Stimulated activated CD4-positive, alpha-beta T cell treated with anti-CD3 and anti-CD28 coated beads, Interleukin-1b, Interleukin-23, amount 100 ng/mL, for 4 hours (primary cell): Measurements from ENCODE around the gene SLC38A5.
"Not testable (repeated sequence)": the region's sequence is repeated elsewhere in the genome, so short reads cannot be mapped to it uniquely, and the experiment has no call there.

Experiments used
- DNase-seq, 2 donors: peaks; one replicate each; pipeline ENCODE4 v3.0.0-alpha.2; 2020; ENCODE audit warnings: low read depth in 2 of 2

Gene SLC38A5

DNA sequence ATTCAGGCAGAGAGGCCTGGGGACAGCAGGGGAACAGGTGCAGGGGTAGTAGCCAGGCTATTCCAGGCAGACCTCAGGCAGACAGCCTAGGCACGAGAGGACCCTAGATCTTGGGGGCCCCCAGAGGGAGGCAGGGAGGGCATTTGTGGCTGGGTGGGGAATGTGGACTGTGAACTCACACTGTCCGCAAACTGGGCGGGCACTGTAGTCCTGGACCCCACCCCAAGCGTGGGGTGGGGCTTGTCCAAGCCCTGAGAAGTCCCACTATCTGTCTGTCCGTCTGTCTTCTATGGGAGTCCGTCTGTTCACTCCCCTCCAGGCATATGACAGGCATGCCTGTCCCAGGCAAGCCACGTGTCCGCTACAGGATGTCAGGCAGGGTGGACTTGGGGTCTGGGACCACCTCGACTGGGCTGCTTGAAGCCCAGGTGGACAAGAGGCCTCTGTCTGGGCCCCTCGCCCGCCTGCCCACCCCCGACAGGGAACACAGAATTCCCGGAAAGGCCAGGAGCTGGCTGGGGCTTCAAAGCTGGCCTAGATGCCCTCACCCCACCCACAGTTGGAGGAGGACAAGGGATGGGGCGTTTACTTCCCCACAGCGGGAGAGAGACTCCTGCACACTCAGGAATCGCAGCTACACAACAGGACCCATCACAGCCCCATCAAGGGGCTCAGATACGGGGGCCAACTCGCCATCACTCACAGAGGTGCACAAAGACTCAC, at the start of gene SLC38A5:
Gene SLC38A5, minus strand, starts transcription at position 151 of the 723 bp plus-strand sequence. CDS start 2,336 bp downstream, outside the sequence.
- DNase-seq = no peak

GRCh38 chrX:48519481-48519880, 49.4 kb upstream of the SLC38A5 start:
- DNase-seq = not testable (repeated sequence)

GRCh38 chrX:48516987-48517386, 46.9 kb upstream of the SLC38A5 start:
- DNase-seq = no peak

- no peak for DNase-seq
Measured at GRCh38 chrX:48516285-48516684, 46.2 kb upstream of the SLC38A5 start.

GRCh38 chrX:48515842-48516241, 45.8 kb upstream of the SLC38A5 start:
- no peak for DNase-seq

- no peak for DNase-seq
Measured at GRCh38 chrX:48514868-48515460, 44.9 kb upstream of the SLC38A5 start.

DNA sequence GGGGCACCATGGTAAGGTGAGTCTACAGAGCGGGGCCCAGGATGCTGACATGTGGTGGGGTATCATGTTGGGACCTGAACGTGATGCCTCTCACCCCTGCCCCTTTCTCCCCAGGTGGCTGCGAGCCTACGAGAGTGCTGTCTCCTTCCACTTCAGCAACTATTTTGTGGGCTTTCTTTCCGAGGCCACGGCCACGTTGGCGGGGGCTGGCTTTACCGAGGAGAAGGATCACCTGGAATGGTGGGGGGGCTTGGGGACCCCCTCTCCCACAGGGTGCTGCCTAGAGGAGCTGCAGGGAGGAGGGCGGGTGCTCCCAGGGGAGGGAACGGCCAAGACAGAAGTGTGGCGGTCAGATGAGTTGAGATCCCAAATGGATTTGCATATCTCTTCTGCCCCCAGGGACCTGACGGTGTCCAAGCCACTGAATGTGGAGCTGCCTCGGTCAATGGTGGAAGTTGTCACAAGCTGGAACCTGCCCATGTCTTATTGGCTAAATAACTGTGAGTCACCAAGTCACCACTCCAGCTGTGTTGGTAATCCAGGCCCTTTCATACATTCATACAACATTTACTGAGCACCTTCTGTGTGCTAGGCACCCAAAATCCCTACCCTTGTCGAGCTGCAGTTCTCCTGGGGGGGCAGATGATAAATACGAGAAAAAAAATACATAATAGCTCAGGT, 44.2 kb upstream of the SLC38A5 start:
- DNase-seq = no peak

- DNase-seq = no peak
Measured at GRCh38 chrX:48513670-48514069, 43.6 kb upstream of the SLC38A5 start.

- DNase-seq = no peak
Measured at GRCh38 chrX:48512371-48512935, 42.4 kb upstream of the SLC38A5 start.

DNA sequence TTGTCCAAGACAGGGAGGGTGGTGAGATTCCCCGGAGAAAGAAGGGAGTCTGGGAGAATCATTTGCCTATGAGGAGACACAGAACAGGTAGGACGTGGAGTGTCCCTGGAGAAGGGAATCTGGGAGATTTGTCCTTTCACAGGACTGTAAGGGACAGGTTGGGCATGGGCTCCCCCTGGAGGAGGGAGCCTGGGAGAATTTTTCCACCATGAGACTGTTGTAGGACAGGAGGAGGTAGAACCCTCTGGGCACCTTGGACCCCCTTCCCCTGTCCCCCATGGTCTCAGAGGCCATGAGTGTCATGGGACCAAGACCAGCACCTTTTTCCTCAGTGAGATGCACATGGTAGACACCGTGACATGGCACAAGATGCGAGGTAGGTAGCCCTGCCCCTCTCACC, 41.5 kb upstream of the SLC38A5 start:
- no peak for DNase-seq

DNA sequence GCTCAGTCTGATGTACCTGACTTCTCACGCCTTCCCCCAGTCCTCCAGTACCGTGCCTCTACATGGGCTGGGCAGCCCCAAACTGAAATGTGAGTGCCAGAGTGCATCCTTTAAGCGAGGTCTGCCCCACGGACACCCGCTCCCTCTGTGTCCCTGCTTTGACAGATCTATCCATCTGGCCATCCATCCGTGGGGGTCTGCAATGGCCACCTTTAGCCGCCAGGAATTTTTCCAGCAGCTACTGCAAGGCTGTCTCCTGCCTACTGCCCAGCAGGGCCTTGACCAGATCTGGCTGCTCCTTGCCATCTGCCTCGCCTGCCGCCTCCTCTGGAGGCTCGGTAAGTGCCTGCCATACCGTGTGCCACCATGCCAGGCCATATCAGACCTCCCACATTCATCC, 39.6 kb upstream of the SLC38A5 start:
- DNase-seq = no peak

DNA sequence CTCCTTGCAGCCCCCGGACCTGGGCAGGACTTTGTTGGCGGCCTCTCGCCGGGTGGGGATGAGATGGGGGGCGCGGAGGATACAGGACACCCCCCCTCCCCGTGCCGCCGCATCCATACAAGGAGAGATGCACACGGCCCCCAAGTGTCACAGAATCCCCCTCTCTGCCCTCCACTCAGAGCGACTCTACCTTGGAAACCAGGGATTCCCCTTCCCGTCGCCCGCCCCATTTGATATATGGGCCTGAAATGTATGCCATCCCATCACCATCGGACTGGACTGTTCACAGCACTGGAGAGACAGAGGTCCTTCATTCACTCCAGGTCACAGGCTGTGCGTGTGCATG, 39.2 kb upstream of the SLC38A5 start:
- no peak for DNase-seq

DNA sequence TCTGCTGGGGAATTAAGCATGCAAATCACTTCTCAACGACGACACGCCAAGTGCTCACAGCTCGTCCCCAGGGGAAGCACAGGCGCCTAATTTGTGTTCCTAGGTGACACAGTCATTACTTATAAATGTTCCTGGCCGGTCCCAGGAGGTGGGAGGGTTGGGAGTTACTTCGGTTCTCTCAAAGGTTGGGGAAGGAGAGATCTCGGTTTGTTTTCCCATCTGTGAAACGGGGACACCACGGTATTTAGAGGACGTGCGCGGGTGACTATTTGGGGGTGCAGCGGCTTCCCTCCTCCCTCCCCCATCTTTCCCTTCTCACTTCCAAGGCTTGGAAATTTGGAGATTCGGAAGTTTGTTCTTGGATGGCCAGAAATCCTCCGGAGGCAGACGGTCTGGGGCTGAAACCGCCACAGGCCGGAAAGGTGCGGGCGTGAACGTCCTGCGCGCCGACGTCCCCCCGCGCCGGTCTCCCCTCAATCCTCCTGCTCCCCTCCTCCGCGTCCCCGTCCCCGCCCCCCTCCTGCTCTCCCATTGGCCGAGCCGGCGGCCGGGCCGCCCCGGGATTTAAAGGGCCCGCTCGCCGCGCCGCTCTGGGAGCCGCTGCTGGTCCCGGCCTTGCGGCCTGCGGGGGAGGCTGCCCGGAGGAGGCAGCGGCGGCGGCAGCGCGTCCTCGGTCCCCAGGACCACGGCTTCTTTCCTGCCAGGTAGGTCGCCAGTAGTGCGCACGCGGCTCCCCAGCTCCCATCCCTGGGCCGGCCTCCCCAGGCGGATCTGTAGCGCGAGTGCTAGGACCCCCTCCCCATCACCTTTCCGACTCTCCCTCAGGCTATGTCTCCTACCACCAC, 38.6 kb upstream of the SLC38A5 start, which contains the start of gene PORCN:
Gene PORCN, plus strand, starts transcription at position 593 of the 845 bp plus-strand sequence. CDS start 829 bp downstream, outside the sequence.
- DNase-seq = peak; percentile 66 to 75

- DNase-seq = no peak
Measured at GRCh38 chrX:48507246-48507645, 37.2 kb upstream of the SLC38A5 start.

DNA sequence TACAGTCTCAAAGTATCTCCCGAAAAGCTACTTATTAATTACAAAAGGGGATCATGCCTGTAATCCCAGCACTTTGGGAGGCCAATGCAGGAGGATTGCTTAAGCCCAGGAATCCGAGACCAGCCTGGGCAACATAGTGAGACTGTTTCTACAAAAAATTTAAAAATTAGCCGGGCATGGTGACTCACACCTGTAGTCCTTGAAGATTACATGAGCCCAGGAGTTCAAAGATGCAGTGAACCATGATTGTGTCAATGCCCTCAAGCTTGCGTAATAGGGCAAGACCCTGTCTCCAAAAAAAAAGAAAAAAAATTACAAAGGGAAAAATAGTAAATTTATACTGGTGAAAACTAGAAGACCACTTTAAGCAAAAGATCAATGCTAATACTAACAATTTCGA, 35.4 kb upstream of the SLC38A5 start:
- no peak for DNase-seq

DNA sequence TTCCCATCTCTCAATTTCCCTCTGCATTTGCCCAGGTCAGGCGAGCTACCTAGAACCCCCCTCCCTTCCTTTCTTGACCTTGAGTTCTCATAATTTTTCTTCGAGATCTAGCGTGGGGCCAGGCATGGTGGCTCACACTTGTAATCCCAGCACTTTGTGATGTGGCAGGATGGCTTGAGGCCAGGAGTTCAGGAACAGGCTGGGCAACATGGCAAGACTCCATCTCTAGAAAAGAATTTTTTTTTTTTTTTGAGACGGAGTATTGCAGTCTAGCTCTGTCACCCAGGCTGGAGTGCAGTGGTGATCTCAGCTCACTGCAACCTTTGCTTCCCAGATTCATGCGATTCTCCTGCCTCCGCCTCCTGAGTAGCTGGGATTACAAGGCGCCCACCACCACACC, 34.2 kb upstream of the SLC38A5 start:
- DNase-seq = no peak

DNA sequence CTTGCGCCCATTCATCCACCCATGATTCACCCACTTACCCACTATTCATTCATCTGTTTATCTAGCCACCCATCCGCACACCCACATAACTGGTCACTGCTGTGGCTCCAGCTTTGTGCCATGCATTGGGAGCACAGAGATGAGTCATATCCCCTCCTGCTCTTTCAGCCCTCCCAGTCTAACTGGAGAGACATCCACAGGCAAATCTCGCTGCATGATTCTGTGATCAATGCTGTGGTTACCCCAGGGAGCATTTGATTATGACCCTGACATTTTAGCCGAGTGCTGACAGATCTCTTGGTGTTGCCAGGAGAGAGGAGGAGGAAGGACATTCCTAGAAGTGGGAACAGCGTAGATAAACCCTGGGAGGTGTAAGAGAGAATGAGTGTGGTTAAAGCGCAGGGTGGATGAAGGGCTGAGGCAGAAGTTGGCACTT, 28.3 kb upstream of the SLC38A5 start:
- no peak for DNase-seq

DNA sequence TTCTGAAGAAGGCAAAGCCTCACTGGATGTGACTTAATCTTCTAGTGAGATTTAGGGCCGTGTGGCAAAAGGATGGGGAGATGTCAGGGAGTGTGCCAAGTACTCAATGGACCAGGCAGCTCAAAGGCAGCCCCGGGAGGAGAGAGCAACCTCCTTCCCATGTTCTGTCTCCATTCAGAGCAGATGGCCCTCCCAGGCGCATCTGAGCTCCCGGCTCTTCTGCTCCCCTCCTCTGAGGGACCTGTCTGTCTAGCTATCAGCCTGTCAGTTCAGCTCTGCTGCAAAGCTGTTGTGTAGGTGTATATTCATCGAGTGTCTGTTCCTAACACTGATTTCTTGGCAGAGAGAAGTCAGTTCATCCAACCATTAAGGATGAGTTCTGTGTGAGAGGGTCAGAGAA, 27.8 kb upstream of the SLC38A5 start:
- DNase-seq = no peak

DNA sequence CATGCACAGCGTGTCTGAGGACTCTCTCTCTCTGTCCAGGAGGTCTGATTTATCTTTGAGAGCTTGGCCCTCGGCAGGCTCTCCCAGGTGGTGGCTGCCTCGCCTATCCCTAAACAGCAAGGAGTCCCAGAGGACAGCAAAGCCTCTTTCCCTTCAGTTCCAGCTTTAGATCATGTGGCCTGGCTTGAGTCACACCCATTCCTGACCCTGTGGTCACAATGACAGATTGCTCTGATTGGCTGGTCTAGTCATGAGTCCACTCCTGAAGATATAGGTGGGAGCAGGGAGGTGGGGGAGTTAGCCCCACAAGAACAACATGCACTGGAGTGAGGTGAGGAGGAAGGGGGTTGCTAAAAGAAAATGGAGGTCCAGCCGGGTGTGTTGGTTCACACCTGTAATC, 26.6 kb upstream of the SLC38A5 start:
- no peak for DNase-seq

DNA sequence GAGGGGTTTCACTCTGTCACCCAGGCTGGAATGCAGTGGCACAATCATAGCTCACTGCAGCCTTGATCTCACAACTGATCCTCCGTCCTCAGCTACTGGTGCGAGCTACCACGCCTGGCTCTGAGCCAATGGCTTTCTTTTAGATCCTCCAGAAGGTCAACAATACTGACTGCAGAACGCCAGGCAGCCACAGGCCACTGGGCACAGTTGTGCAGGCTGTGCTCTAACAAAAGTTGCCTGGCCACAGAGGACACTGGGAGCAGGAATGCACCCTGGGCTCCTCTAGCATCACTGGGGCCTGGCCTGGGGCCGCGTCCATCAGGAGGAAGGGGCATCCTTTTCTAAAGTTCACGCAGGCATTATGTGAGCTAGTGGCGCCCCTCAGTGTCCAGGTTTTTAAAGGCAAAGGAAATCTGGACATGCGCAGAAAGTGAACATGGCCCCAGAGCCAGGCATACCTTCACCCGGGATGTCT, 23.9 kb upstream of the SLC38A5 start:
- no peak for DNase-seq

GRCh38 chrX:48492293-48492910, 22.3 kb upstream of the SLC38A5 start:
- no peak for DNase-seq
